Activated CD4-positive, alpha-beta T cell treated with anti-CD3 and anti-CD28 coated beads, Interleukin-2, amount 50 U/mL, for 4 hours (primary cell): Measurements from ENCODE around the gene SYN1.
"Not testable (repeated sequence)": the region's sequence is repeated elsewhere in the genome, so short reads cannot be mapped to it uniquely, and the experiment has no call there.

Source experiments
- DNase-seq, 2 experiments: peaks; one replicate each; pipeline ENCODE4 v3.0.0-alpha.2; 2020

The SYN1 gene

GRCh38 chrX:47619486-47620302 is at the start of gene SYN1:
TSS of gene SYN1 (minus strand) at chrX:47619857. CDS start at chrX:47619728, 129 bp downstream.
- DNase-seq, result peak; percentile 73 to 74

GRCh38 chrX:47665797-47666196 is 46.1 kb upstream of the SYN1 start:
- not testable (repeated sequence) for DNase-seq

DNA sequence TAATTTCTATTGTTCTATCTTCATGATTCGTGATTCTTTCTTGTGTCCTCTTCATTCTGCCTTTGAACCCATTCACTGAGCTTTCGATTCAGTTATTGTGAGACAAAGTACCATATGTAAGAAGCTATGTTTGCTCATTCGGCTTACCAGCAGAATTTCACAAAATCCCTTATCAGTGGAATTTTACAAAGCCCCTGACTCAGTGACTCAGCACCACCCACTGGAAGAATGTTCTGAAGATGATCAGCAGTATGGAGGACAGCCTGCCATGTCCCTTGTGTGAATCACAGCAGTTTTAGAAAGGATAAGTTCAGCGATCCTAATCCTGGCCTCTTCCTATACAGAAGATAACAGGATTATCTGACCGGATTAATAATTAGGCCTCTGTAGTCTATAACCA is 45.1 kb upstream of the SYN1 start:
- DNase-seq, result no peak

- DNase-seq, result peak; percentile 11 to 22
These were observed 42.5 kb upstream of the SYN1 start for GRCh38 chrX:47662144-47662657.

DNA sequence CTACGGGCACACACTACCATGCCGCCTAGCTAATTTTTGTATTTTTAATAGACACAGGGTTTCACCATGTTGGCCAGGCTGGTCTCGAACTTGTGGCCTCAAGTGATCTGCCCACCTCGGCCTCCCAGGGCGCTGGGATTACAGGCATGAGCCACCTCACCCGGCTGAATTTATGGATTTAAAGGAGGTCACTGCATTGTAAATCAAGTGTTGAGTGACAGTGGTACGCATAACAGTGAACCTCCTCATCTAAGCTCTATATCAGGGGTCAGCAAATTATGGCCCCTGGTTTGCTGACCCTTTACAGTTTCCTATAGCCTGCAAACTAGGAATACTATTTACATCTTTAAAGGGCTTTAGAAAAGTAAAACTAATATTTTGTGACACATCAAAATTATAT is 41.9 kb upstream of the SYN1 start:
- DNase-seq, result no peak

- DNase-seq, result no peak
These were observed 39.7 kb upstream of the SYN1 start for GRCh38 chrX:47659421-47659726.

- peak; percentile 89 for DNase-seq
These were observed 39.2 kb upstream of the SYN1 start, which contains the start of gene UXT for GRCh38 chrX:47658684-47659420. TSS of gene UXT (minus strand) at chrX:47659180. CDS start at chrX:47658927, 253 bp downstream.

GRCh38 chrX:47658301-47658683 is 38.6 kb upstream of the SYN1 start:
- no peak for DNase-seq

DNA sequence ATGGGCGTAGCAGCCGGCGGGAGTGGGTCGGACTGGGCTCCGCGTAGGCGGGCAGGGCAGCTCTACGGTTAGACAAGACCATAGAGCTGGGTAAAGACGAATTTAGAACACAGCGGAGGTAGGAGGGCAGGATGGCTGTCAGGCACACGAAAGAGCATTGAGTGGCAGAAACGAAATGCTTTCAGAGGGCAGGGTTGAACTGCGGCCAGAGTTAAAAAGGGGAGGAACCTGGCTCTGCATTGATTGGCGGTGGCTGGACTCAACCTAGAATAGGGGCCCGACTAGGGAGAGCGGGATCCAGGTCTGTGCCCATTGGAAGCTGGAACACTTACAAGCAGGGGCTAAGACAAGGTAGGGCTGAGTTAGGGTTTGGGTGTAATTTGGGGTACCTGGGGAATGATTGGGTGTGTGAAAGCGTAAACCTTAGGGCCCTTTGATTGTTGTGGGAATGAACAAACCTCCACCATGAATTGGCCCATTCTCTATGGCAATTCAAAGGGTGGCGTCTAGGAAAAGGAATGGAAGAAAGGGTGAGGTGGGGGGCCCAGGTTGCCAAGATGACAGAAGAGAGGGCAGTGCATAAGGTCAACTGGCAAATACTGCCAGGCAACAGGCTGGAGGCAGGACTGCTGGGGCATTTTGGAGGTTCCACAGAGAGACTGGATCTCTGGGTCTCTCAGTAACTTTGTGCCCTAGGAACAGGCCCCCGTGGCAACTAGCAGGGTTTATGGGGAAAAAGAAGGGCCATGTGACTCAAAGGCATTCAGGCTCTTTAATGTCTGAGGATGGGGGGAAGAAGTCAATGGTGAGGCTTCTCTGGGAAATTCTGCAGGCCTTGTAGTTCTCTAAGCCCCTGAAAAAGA is 31.6 kb upstream of the SYN1 start:
- DNase-seq, result no peak

- DNase-seq, result peak; percentile 82 to 86
These were observed 30.7 kb upstream of the SYN1 start, which contains the start of gene ELK1 for GRCh38 chrX:47650164-47651042. TSS of gene ELK1 (minus strand) at chrX:47650563. CDS start at chrX:47641441, 9,122 bp downstream.

- DNase-seq, result no peak
These were observed 30.1 kb upstream of the SYN1 start for GRCh38 chrX:47649781-47650163.

DNA sequence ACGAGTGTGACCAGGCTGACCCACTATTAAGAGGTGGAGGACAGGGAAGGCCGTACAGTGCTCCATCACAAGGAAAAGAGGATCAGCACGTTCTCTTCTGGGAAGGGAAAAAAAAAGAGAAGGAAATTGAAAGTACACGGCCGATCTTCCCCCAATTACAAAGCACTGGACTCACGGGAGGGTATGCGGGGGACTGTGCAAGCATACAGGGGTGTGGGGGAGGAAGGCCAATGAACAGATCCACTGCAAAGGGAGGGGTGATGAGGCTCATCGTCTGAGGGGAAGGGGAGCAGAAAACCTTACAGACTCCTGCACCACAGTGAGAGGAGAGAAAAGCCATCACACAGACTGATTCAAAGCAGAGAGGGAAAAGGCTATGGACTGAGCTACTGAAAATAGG is 29.6 kb upstream of the SYN1 start:
- no peak for DNase-seq

- no peak for DNase-seq
These were observed 28.7 kb upstream of the SYN1 start for GRCh38 chrX:47648376-47648775.

GRCh38 chrX:47646636-47647035 is 27.0 kb upstream of the SYN1 start:
- DNase-seq, result no peak

- no peak for DNase-seq
These were observed 25.9 kb upstream of the SYN1 start for GRCh38 chrX:47645530-47645929.

GRCh38 chrX:47644557-47645091 is 25.0 kb upstream of the SYN1 start:
- DNase-seq, result no peak

DNA sequence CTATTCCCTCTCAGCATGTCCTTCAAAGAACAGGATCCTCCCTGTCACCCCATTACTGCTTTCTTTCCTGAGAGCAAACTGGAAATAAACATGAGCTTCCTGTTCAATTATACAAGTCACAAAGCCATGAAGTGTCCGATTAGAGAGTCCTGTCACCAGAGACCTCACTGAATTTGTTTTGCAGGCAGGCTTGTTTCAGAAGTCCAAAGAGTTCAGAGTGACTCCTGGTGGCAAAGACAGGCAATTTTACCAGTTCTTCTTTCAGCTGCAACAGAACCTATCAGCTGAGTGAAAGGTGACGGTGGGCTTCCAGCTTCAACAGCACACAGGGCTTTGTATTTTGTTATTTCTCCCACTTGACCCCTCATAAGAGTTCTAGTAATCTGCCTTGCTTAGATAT is 24.3 kb upstream of the SYN1 start:
- DNase-seq, result no peak

- no peak for DNase-seq
These were observed 19.2 kb upstream of the SYN1 start for GRCh38 chrX:47638816-47639215.

GRCh38 chrX:47637546-47638195 is 18.0 kb upstream of the SYN1 start:
- DNase-seq, result peak; percentile 25 to 35

GRCh38 chrX:47634871-47635575 is 15.4 kb upstream of the SYN1 start:
- DNase-seq, result no peak
